Mesodermal cell (in vitro differentiated cells): ENCODE results near the gene TWIST2.

Source experiments
- H3K27ac ChIP-seq: 2 replicates; pipeline ENCODE4 v1.7.0; 2013; ENCODE audit warnings: mild to moderate bottlenecking, low read depth, low read length, moderate library complexity; ENCODE audit not compliant: severe bottlenecking
- H3K36me3 ChIP-seq: 2 replicates; pipeline ENCODE4 v1.7.1; 2013; ENCODE audit warnings: mild to moderate bottlenecking, low read length, moderate library complexity; ENCODE audit not compliant: control insufficient read depth, insufficient read depth
- H3K4me1 ChIP-seq: one replicate; pipeline ENCODE4 v1.7.1; 2013; ENCODE audit warnings: mild to moderate bottlenecking, low read length; ENCODE audit not compliant: insufficient read depth, control insufficient read depth, poor library complexity, severe bottlenecking
- H3K4me3 ChIP-seq: 2 replicates; pipeline ENCODE4 v1.7.0; 2013; ENCODE audit warnings: low read length, control low read depth, mild to moderate bottlenecking; ENCODE audit not compliant: insufficient read depth, poor library complexity, severe bottlenecking; ENCODE audit errors: extremely low read depth
- H3K9me3 ChIP-seq: 2 replicates; pipeline ENCODE4 v1.7.1; 2013; ENCODE audit warnings: mild to moderate bottlenecking, low read length, moderate library complexity; ENCODE audit not compliant: control insufficient read depth
- WGBS, 2 experiments: methylation state at CpG; one replicate each; pipeline ENCODE4 v1.1.5; 2013; ENCODE audit warnings: missing lambda C conversion rate in 2 of 2; ENCODE audit not compliant: insufficient coverage in 2 of 2; 5-methylcytosine and 5-hydroxymethylcytosine counted together

The TWIST2 gene

DNA sequence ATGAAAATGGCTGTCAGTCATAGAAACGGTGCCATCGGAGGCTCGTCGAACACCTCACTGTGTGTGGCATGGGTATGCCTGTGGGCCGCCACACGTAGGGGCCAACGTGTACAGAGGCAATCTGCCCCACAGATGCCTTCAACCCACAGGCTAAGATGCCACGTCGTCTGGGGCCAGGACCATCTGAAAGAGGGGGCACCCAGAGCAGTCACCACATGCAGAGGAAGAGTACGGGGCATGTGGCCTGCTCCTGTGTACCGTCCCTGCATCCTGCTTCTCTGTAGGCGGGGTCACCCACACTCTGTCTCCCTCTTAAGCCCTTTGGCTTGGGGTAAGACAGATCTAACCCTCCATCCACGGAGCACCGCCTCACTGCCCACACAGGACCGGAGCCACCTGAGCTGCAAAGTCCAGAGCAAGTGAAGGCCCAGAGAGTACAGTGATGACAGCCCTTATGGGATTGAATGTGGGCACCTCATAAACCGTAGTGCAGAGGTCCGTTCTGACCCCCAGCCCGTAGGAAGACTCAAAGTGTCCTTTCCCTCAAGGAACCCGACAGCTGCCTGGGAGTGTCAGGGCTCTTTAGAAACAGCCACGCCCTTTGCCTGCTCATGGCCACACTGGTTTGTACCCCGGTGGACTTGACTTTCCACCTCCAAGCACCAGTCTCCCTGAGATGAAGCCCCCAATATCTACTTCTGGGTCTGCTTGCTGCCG, 66.2 kb downstream of the TWIST2 start:
- no peak overlapping the region for H3K4me3 ChIP-seq
- WGBS, 2 experiments: 92% methylated on average over 20 to 21 of the region's 22 CpGs
- H3K9me3 ChIP-seq: peaks cover 10% of the 10 kb centered on the region
- no peaks in the 10 kb centered on the region for H3K36me3 ChIP-seq
- no peak overlapping the region for H3K27ac ChIP-seq
- peaks cover 16% of the 10 kb centered on the region for H3K4me1 ChIP-seq

DNA sequence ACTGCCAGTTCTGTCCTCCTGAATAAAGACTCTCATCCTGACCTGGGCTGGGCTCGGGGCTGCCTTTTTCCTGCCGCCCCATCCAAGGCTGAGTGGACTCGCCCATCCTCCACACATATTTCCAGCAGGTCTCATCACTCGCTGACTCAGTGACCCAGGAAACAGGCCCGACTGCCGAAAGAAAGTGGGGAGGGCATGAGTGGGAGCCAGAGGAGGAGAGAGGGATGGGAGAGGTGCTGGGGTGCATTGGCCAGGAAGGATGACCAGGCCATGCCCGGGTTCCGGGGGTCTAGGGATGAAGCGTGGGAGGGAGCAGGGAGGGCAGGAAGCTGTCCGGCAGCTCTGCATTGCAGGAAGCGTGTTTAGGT, 66.7 kb downstream of the TWIST2 start:
- Histone ChIP-seq H3K9me3 (peaks cover 10% of the 10 kb centered on the region), H3K4me1 (peaks cover 10% of the 10 kb centered on the region), H3K4me3 (no peak overlapping the region), H3K36me3 (no peaks in the 10 kb centered on the region), H3K27ac (no peak overlapping the region)
- WGBS, 2 experiments: 97 to 100% methylated on average over 1 to 3 of the region's 11 CpGs

DNA sequence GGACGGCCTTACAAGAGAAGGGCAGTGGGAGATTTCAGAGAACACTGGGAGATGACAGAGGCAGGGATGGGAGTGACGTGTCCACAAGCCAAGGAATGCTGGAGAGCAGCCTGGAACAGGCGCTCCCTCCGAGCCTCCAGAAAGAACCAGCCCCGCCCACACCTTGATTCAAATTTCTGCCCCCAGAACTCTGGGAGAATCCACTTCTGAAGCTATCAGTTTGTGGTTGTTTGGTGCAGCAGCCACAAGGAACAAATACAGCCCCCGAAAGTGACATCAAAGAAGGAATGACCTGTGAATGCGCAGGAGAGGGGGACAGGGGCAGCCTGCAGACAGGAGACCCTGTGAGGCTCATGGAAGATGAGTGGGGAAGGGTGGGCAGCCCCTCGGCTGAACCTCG, 67.3 kb downstream of the TWIST2 start:
- no peaks in the 10 kb centered on the region for H3K36me3 ChIP-seq
- 89 to 95% methylated on average over 5 to 8 of the region's 9 CpGs for WGBS, 2 experiments
- H3K9me3 ChIP-seq: peaks cover 10% of the 10 kb centered on the region
- H3K4me3 ChIP-seq: no peak overlapping the region
- H3K27ac ChIP-seq: no peak overlapping the region
- peaks cover 8% of the 10 kb centered on the region for H3K4me1 ChIP-seq

DNA sequence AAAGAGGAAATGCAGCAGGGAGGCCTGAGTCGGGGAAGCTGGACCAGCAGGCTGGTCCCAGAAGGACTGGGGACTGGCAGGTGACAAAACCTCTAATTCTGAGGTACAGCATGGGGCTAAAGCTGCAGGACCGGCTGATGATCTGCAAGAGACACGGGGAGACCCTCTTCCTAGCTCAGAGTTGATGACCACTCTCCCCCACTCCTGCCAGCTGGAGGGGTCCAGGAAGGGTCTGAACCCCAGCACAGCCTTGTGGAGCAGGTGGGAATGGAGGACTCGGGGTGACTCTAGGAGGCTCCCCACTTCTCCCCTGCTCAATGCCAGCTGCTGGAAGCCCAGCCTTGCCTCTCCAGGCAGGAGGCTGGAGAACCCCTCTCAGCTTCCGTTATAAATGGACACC, 67.7 kb downstream of the TWIST2 start:
- Histone ChIP-seq H3K36me3 (no peaks in the 10 kb centered on the region), H3K4me3 (no peak overlapping the region), H3K27ac (no peak overlapping the region), H3K4me1 (peaks cover 8% of the 10 kb centered on the region), H3K9me3 (peaks cover 10% of the 10 kb centered on the region)
- WGBS, 2 experiments: 88 to 96% methylated on average over 2 to 4 of the region's 5 CpGs

DNA sequence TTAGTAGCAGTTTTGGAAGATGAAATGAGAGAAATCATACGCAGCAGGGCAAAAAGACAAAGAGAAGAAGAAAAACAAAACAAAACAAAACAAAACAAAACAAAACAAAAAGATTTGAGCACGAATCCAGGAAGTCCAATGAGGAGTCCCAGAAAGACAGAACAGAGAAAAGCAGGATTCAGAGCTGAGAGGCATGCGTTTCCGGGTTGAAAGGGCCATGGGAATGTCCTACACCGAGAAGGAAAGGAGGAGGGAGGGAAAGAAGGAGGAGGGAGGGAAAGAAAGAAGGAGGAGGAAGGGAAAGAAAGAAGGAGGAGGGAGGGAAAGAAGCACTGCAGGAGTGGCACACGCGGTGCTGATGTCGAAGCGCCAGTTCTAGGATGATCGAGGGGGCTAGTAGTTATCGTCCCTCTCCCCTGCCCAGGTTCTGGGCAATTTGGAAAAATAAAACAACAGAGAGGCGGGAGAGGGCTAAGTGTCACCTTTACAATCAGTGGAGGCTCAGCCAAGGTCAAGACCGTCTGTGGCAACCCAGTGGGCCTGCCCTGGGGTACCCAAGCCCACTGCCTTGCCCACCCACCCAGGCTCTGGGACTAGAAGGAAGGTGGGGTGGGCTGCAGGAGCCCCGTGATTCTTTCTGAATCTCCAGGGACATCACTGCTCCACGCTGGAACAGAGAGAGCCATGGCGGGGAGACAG, 68.4 kb downstream of the TWIST2 start:
- Histone ChIP-seq H3K4me3 (no peak overlapping the region), H3K27ac (no peak overlapping the region), H3K4me1 (peaks cover 8% of the 10 kb centered on the region), H3K9me3 (peaks cover 10% of the 10 kb centered on the region), H3K36me3 (no peaks in the 10 kb centered on the region)
- WGBS, 2 experiments: 83 to 87% methylated on average over 12 to 14 of the region's 16 CpGs

DNA sequence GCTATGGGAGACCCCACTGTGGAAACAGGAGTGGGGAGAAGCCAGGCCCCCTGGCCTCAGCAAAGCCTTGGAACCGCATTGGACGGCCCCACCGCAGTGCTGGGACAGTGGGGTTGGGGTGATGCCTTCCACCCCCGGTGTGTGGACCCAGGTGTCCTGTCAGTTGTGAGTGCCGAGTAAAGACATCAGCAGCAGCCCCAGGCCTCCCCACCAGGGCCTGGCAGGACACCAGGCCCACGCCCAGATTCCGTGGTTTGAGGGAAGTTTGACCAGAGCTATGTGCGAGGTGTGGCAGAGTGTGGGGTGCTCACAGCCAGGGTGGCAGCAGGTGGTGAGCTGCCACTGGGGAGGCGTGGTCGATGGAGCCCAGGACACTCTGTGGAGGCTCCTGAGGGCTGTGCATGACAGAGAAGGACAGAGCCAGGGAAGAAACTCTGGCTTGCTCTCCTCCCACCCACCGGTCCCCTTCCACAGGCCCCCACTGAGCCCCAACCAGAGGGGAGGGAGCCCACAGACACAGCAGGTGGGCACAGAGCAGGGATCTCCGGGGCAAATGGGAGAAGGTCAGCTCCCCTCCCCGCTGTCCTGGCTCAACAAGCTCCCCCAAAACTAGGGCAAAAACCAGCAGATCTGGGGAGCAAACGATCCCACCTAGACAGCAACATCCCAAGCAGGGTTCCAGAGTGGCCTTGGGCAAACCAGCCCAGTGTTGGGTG, 69.1 kb downstream of the TWIST2 start:
- Histone ChIP-seq H3K36me3 (no peaks in the 10 kb centered on the region), H3K4me1 (peaks cover 8% of the 10 kb centered on the region), H3K9me3 (peaks cover 10% of the 10 kb centered on the region), H3K4me3 (no peak overlapping the region), H3K27ac (no peak overlapping the region)
- 90 to 94% methylated on average over 5 to 10 of the region's 14 CpGs for WGBS, 2 experiments

DNA sequence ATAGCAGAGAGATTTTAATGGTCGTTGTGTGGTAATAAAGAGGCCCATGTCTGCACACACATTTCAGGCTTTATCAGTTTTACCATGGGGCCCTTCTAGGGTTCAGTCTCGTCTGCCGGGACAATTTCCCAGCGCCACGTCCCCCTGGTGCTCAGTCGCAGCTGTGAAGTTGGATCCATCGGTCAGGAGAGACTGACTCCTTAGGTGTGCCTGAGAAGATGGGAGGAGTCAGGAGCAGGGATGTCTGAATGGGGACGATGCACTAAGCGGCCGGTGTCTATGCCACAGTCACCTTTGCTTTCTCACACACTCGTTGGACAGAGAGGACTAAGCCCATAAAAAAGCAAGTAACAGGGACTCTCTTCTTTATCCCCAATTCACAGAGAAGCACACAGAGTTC, 71.4 kb downstream of the TWIST2 start:
- no peak overlapping the region for H3K27ac ChIP-seq
- WGBS, 2 experiments: 91 to 95% methylated on average over 6 to 10 of the region's 11 CpGs
- peaks cover 6% of the 10 kb centered on the region for H3K4me1 ChIP-seq
- H3K4me3 ChIP-seq: no peak overlapping the region
- no peaks in the 10 kb centered on the region for H3K36me3 ChIP-seq
- H3K9me3 ChIP-seq: peaks cover 10% of the 10 kb centered on the region

DNA sequence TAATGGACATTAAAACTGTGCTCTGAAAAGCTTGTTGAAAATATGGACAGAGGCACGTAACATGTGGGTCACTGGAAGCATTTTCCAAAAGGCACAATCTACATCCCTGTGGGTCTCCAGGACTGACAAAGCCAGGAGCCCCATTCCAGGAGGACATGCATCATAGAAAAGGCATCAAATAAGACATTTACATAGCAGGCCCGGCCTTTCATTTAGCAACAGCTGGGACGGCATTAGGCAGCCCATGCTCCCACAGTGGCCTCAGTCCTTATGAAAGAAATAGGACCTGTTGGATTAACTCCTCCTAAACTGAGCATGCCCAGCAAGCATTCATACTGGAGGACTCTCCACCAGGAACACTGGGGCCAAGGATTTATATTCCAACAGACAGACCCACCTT, 72.2 kb downstream of the TWIST2 start:
- Histone ChIP-seq H3K4me1 (no peaks in the 10 kb centered on the region), H3K27ac (no peak overlapping the region), H3K36me3 (no peaks in the 10 kb centered on the region), H3K9me3 (peaks cover 5% of the 10 kb centered on the region), H3K4me3 (no peak overlapping the region)
- WGBS, 2 experiments: 82 to 93% methylated on average over 3 of the region's 3 CpGs

DNA sequence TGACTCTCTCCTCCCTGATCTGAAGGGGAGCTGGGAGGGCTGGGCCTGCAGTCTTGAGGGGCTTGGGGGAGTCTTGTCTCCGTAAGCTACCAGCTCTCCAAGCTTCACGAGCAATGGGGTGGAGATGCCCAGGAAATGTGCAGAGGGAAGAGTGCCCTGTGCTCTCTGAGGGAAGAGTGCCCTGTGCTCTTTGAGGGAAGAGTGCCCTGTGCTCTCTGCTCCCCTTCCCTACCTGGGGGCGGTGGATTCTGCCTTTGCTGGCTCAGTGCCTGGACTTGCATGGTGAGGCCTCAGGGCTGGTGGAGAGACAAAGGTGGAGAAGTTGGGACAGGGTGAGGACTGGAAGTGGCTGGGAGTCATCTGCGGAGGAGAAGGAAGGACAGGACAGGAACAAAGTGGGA, 72.7 kb downstream of the TWIST2 start:
- no peak overlapping the region for H3K4me3 ChIP-seq
- no peaks in the 10 kb centered on the region for H3K9me3 ChIP-seq
- 96 to 100% methylated on average over 1 to 4 of the region's 4 CpGs for WGBS, 2 experiments
- no peaks in the 10 kb centered on the region for H3K36me3 ChIP-seq
- H3K4me1 ChIP-seq: no peaks in the 10 kb centered on the region
- no peak overlapping the region for H3K27ac ChIP-seq

DNA sequence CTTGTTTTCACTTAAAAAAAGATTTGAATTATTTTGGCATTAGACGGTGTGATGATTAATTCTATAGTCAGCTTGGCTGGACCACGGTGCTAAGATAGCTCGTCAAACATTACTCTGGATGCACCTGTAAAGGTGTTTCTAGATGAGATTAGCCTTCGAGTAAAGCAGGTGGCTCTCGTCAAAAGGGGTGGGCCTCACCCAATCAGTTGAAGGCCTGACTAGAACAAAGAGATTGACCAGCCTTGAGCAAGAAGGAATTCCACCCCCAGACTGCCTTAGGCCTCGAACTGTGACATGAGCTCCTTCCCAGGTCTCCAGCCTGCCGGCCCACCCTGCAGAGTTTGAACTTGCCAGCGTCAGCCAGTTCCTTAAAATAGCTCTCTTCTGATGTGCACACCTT, 73.4 kb downstream of the TWIST2 start:
- no peaks in the 10 kb centered on the region for H3K36me3 ChIP-seq
- no peaks in the 10 kb centered on the region for H3K4me1 ChIP-seq
- H3K27ac ChIP-seq: no peak overlapping the region
- WGBS, 2 experiments: 91 to 95% methylated on average over 8 of the region's 8 CpGs
- no peak overlapping the region for H3K4me3 ChIP-seq
- no peaks in the 10 kb centered on the region for H3K9me3 ChIP-seq
